Neural progenitor cell (in vitro differentiated cells): Measurements from ENCODE around the gene TRIL.

Experiments used
- EZH2 ChIP-seq: fragments of 200-600 bp; sonication (generic); IDR thresholded peaks from 2 replicates; pipeline ENCODE4 v1.6.1; 2017; ENCODE audit warnings: antibody characterized with exemption, mild to moderate bottlenecking, moderate library complexity
- EZH2phosphoT487 ChIP-seq: fragments of 200-600 bp; sonication (generic); IDR thresholded peaks from 2 replicates; pipeline ENCODE4 v1.6.1; 2017; ENCODE audit warnings: antibody characterized with exemption
- TF ChIP-seq, protein P1 (sequence below): fragments of 200-600 bp; sonication (generic); IDR thresholded peaks from 2 replicates; pipeline ENCODE4 v1.5.1; 2017; ENCODE audit warnings: antibody characterized with exemption, mild to moderate bottlenecking

DNA sequence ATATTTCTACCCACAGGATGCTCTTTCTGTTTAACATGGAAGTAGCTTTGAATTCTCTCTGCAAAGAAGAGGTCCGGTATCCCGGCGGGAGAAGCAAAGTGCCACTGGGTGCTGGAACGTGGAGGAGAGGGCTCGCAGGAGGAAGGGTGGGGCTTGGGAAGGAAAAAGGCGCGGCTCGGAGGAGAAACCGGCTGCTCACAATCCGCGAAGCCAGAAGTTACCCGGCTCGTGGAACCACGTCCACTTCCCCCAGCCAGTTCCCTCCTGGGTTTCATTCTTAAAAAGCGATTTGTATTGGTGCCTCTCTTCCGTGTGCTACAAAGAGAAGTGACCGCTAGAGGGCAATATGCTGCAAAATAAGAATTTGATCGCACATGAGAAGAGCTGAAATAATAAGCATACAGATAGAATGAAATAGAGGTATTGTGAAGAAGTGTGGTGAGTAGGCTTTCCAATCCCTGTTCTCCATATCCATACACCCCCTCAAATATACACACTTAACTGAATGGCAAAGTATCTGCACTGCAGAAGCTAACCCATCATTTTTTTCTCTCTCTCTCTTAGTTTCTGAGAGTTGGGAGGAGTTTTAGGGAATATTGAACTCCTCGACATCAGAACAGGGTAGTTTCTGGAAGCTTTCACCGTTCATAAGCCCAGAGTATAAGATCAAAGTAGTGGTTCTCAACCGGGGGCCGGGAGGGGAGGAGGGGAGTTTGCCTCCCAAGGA is 31.1 kb downstream of the TRIL start:
- TF ChIP-seq, protein P1, sequence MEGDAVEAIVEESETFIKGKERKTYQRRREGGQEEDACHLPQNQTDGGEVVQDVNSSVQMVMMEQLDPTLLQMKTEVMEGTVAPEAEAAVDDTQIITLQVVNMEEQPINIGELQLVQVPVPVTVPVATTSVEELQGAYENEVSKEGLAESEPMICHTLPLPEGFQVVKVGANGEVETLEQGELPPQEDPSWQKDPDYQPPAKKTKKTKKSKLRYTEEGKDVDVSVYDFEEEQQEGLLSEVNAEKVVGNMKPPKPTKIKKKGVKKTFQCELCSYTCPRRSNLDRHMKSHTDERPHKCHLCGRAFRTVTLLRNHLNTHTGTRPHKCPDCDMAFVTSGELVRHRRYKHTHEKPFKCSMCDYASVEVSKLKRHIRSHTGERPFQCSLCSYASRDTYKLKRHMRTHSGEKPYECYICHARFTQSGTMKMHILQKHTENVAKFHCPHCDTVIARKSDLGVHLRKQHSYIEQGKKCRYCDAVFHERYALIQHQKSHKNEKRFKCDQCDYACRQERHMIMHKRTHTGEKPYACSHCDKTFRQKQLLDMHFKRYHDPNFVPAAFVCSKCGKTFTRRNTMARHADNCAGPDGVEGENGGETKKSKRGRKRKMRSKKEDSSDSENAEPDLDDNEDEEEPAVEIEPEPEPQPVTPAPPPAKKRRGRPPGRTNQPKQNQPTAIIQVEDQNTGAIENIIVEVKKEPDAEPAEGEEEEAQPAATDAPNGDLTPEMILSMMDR = peak; percentile 90
- TF ChIP-seq EZH2 = no peak
- no peak for TF ChIP-seq EZH2phosphoT487
